Measurements from ENCODE around the gene NPHP4.

GRCh38 chr1:5855196-5855897, 136.9 kb downstream of the NPHP4 start:
- no peak for TF ChIP-seq CTCF (IDR thresholded peaks at IDR 0.05)
- TF ChIP-seq POLR2A (IDR thresholded peaks at IDR 0.05): no peak

Data from right lobe of liver (tissue), 4 donors.